Forelimb muscle (tissue), 1 donor: ENCODE measurements around the gene PARD3B. TPM values are rescaled to one million over a fixed set of nuclear protein-coding genes. Genes with fewer than 3 reads are reported as not detected.

ENCODE experiments used
- DNase-seq: peaks from one replicate; pipeline ENCODE4 v3.0.0-alpha.2; 2013; ENCODE audit warnings: low read depth
- polyA plus RNA-seq: library from polyadenylated mRNA; unstranded; fragments of 120-200 nt; gene quantifications from one replicate; pipeline ENCODE4 v1.2.1, GENCODE V29; 2013; ENCODE audit not compliant: insufficient read length

The PARD3B gene
- polyA plus RNA-seq, 1 donor, result 6.8 TPM

DNA sequence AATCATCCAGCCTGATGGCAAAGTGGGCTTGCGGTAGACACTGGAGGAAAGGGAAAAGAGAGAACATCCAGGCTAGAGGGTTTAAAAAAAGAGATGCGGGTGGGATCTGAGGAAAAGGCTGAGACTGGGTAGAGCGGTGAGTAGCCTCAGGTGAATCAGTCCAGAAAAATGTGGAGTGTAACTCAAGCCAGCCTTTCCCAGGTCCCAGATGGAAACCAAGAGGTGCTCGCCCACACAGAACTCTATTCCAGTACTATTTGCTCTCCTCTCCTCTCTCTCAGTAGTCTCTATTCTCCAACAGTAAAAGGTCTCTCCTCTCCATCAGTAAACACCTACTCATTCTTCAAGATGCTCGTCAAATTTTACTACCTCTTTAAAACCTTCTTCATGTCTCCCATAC, 1098.7 kb downstream of the PARD3B start:
- DNase-seq, result no peak

DNA sequence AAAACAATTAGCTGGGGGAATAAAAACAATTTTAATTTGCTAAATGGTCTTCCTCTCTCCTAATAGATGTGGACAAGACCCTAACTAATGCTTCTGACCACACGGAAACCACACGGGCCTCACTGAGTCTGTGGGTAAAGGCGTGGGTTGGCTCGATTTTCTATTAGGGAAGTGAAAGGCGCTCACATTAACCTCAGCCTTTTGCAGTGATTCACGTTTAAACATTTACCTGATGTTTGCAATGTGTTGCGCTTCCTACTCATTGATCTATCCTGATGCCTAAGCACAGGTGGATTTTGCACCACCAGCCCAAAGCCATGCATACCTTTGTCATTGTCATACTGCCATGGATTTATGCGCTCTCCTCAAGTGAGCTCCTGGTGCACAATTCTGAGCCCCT, 1101.4 kb downstream of the PARD3B start:
- DNase-seq, result no peak

DNA sequence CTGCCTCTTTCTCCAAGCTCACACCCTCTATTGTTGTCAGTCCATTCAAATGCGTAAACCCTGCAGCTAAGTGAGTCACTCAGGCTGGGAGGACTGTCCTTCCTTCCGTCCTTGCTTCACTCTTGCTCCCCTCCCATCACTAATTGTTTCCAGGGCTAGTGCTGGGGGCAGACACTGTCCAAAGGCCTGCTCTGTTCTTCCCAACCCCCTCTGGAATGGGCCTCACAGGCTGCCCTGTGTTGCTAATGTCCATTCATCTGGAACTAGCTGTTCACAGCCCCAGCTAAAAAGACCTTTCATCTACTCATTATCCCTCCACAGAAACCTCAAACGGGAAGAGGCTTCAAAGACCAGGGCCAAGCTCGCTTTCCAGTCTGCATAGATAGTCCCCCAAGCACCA, 1105.2 kb downstream of the PARD3B start:
- DNase-seq, result no peak

DNA sequence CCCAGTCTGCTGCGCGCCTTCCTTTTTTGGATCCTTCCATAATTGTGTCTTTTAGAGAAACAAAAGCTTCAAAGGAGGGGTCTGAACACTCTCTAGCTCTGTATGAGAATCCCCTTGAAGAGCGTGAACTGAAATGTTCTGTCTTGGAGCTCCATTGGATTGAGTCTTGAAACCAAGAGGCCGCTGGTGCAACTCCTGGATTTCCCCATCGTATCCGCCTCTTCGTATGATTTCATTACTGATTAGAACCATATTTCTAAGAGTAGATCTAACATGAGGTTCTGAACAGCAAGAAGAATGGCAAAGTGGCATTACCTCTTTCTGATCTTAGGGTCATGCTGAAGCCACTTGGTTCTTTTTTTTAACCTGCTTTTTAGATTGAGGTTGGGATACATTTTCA, 1105.7 kb downstream of the PARD3B start:
- no peak for DNase-seq

DNA sequence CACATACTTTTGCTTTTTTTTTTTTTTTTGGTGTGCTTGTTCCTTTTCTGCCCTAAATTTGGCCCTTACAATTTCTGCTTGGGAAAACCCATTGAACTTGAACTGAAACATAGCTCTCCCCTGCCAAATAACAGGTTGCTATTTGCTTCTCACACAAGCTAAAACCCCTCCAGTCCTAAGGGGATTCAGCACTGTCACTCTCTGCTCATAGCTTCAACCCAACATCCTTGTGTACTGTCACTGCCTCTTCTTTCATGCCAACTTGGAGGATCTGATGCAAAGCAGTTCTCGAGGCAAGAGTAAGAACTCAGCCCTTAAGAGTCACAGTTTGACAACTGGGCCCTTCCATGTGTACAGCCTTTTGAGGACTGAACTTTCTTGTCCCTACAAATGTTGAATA, 1106.4 kb downstream of the PARD3B start:
- no peak for DNase-seq

DNA sequence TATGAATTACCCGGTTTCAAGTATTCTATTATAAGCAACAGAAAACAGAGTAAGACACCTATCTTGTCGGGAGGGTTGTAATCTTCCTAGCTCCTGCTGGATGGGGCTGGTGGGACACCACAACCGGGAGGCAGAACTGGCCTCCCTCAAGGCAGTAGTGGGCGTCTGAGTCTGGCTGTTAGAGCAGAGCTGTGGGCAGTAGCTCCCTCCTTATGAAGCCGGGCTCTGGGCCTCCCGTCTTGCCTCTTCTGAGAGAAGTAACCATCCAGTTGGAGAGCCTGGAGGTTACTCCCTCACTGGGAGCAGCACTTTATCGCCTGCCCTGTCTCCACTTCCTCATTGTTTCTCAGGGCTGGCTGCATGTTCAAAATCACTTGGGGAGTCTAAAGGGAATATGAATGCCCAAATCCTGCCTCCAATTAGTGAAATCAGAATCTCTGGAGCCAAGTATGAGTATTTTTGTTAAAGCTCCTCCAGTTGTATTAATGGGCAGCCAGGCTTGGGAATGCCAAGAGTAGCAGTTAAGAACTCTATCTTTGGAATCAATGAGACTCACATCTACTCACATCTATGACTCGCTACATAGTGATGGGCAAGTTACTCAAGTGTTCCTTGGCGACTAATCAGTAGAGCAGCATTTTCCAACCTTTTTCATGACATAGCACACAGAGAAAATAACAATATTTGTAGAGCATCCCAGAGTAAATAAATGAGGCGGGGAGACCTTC, 1109.8 kb downstream of the PARD3B start:
- no peak for DNase-seq

DNA sequence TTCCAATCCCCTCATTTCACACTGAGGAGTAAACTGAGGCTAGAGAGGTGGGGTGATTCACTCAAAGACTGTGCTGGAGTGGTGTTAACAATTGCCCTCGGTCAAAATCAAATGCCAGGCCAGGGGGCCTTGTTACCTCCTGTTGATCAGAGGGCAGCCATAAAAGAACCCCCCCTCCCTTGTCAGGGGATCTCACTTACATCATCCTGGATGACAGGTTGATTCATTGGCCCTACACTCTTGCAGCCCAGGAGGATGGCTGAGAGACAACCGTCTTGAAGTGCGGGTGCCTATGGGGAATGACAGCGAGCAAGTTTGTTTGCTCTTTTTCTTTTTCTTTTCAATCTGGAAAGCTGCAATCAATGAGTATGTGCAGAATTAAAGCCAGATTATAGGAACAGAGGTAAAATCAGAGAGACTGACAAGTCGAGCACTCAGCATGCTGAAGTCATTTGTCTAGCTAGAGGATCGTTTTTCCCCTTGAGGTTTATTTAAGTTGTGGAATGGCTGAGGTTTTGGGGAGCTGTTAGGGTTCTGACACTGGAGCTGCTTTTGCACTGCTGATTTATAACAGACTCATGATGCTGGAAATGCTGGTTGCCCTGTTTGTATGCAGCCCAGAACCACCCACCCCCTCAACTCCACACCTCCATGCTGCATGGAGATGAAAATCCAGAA, 1110.6 kb downstream of the PARD3B start:
- DNase-seq, result no peak

DNA sequence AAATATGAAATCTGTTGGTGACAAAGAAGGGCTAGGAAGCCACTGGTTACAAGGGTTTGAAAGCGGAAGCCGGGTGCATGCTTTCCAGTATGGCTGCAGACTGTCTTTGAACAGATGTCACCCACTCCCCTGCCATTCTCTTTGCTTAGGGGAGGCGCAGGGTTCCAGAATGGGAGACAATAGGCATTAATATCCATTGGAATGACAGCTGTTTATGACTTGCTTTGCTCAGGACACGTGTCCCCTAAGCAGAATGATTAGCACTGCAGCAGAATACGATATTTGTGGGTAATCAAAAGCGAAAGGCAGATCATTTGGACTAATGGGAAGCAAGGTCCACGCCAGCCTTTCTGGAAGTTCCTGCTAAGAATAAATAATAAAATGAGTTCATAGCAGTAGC, 1111.2 kb downstream of the PARD3B start:
- no peak for DNase-seq

DNA sequence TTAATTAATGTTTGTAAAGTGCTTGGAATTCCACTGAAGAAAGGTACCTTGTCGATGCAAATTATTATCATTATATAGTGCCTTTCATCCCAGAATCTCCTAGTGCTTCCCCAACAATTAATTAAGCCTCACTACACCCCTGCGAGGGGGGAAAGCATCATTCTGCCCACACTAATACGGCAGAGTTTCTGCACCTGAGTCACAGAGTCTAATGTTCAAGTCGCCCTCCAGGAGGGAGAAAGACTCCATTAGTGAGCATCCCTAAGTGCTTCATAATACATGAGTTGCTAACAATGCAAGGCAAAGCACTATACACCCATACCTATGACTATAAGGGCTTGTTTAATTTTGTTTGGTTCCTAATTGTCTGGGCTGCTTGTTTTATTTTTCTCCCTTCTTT, 1111.7 kb downstream of the PARD3B start:
- DNase-seq, result no peak

DNA sequence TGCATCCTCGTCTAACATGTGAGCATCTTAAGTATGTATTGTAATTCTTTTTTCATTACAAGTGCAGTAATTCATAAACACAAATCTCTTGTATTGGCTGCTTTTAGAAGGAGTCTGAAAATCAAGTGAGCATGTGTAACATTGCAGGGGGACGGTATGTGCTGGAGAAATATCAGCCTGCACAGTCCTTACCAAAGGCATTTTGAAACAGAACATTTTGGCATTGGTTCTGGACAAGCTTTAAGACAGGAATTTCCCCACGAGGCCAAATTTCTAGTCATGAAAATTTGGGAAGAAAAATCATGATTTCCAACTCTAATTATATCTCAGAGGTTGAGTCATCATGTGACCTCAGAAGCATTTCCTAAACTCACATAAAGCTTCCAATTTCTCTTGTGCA, 1112.3 kb downstream of the PARD3B start:
- no peak for DNase-seq

DNA sequence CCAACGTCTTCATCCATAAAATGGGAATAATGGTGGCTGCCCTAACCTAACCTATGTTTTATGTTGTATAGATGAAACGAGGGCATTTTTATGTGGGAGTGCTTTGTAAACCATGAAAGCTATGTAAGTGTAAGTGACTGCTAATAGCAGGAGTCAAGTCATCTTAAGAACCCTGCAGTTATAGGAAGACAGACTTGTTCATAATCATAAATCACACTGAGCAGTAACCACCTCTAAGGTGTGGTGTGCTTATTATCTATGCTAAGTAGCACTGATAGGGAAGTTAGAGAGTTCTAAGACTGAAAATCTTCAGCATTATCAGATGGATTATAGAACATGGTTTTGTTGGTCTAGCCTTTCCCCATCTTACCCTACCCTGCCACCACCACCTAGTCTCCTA, 1112.8 kb downstream of the PARD3B start:
- no peak for DNase-seq

DNA sequence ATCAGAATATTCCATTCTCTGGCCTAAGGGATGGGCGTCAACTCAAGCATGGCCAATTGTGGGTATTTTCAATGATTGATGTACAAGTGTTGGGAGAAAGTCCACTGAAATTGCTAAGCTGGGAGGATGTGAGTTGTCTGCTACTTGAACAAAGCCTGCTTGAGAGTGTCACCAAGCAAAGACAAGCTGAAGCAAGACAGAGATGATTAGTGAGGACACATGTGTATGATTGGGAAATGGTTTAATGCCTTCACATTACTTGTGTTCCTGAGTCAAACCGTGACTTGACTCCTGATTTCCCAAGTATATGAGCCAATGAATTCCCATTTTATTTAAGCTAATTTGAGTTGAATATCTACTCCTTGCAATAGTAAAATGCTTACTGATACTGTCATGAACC, 1113.3 kb downstream of the PARD3B start:
- no peak for DNase-seq

DNA sequence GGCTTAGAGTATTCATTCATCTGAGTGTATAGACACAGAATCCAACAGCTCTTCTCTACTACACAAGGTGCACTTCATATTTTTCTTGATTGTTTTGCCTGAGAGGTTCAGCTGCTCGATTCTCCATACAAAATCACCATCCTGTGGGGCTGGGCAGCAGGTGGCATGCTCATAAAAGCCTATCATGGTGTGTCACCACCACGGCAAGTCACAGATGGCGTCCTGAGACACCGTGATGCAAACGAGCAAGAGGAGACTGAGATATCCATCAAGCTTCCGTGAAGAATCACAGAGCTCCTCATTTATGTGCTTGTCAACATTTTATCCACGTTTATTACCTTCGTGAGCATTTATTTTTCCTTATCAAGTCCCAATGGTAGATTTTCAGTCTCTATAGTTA, 1114.6 kb downstream of the PARD3B start:
- DNase-seq, result no peak

DNA sequence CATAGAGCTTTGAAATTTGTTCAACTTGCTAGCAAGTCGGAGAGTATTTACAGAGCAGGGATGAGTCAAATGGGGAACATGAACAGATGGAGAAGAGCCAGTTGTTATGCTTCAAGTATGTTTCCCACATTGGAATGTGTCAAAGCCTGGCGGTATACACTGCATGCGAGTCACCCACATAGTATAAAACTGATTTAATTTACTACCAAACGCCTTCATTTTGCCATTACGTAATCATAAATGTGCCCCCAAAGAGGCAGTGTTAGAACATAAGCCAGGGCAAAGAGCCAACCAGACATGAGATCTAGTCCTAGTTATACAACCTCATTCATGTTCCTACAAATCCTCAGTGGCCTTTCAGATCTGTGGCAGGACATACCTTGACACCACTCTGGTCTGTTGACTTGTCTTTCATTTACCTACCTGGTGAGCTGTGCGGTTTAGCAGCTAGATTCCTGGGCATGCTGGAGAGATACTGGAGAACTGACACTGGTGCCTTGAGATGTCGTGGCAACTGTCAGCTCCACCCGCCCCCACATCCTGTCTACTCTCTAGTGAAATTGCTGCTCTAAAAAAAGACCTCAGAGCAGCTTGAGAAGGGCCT, 1115.3 kb downstream of the PARD3B start:
- DNase-seq, result no peak

DNA sequence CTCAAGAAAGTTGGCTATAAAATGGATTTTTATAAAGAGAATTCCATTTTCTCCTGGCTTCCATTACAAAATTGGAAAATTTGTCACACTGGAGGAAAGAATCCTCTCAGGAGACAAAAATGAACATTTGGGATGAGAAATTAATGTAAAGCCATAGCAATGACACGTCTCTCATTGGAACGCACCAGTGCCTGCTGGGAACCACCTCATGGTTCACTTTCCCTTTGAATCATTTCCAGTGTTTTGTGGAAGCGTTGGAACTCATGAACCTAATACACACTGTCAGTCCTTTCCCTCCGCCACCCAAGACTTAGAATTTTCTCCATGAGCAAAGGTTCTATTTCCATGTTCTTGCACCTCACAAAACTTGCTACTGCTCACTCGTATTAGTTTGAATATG, 1116.0 kb downstream of the PARD3B start:
- DNase-seq, result no peak

DNA sequence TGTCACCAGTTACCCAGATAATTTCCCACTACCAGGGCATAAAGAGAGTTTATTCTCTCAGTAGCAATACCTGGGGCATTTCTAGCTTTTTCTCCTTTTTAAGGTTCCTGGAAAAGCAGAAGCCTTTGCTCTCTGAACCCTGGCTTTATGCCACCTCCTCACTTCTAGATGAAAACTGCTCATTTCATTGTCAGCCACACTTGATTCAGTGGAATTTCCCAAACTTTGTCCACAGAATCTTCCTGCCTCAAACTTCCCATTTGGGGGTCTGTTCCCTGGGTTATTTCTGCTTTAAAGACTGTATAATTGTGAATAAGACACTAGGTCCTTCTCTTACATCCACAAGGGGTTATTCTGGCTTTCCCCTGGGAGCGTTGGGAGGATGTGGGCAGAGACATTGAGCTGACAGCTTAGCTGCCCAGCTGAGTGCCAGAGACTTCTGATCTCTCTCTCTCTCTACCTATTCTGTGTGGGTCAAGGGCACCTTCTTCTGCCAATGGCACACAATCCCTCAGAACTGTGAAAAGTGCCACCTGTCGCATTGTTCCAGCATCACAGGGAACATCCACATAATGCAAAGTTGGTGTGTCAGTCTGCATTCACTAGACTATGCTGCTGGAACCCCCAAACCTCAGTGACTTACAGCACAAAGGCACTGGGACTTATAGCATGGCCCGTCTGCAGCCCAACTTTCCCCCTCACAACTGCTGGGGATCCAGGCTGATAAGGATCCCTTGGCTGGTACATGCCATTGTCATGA, 1117.1 kb downstream of the PARD3B start:
- DNase-seq, result no peak

DNA sequence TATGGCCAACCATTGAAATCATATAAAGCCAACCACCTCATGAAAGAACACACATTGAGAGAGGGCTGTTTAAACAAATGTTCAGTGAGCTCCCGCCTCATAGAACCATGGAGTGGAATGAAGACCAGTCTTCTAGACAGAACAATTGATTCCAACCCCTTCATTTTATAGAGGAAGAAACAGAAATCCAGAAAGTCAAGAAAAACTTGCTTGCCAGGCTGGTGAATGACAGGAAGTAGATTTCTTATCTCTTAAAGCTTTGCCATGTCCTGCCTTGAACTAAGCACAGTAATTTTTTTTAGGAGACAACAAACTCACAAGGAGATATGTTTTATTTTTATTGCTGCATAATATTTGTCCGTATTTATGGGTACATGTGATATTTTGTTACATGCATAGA, 1120.5 kb downstream of the PARD3B start:
- no peak for DNase-seq
